T-cell (primary cell): ENCODE measurements around the gene LYRM4. TPM values are rescaled to one million over a fixed set of nuclear protein-coding genes. Genes with fewer than 3 reads are reported as not detected.
A peak's percentile ranks its signal among the peaks of the same experiment; 100 is the strongest.

Experiments used
- ATAC-seq, 4 experiments: fragments of 200-7000 bp in 3 of 4; fragments of 150-1000 bp in 1 of 4; cut with Tn5 transposase; replicated peaks in 1 of 4; 1 replicate in 3 of 4; 2 replicates in 1 of 4; pipeline ENCODE4 v1.10.0; 2021; ENCODE audit warnings: moderate library complexity in 3 of 4, mild to moderate bottlenecking in 2 of 4, moderate number of reproducible peaks in 1 of 4
- CTCF ChIA-PET, 2 donors: fragments of 300-600 bp; sonication (Branson Sonifier 250); formaldehyde crosslinking; loops; one replicate each; lab custom pipeline; 2022; ENCODE audit warnings: antibody characterized with exemption in 2 of 2; lab: Charles Lee
- POLR2A ChIA-PET, 2 donors: fragments of 300-600 bp; sonication (Branson Sonifier 250); formaldehyde crosslinking; loops; one replicate each; lab custom pipeline; 2022; ENCODE audit warnings: antibody characterized with exemption in 2 of 2; lab: Charles Lee
- DNase-seq, 35 experiments: peaks; one replicate each; pipeline versions ENCODE4 v3.0.0 to v3.0.0-alpha.2; 2013 to 2023
- H3K27ac ChIP-seq: one replicate; pipeline ENCODE4 v1.5.1; 2013; ENCODE audit warnings: low read length
- H3K27me3 ChIP-seq, 2 experiments: replicated peaks in 1 of 2; 1 replicate in 1 of 2; 2 replicates in 1 of 2; pipeline versions ENCODE4 v1.6.1 to v1.7.0; 2013; ENCODE audit warnings: low read length in 1 of 2, mixed read lengths in 1 of 2; ENCODE audit not compliant: control insufficient read depth in 2 of 2, insufficient read depth in 2 of 2; ENCODE audit errors: extremely low read depth in 1 of 2
- H3K36me3 ChIP-seq, 2 donors: 1 replicate in 1 of 2; 2 replicates in 1 of 2; pipeline versions ENCODE4 v1.6.1 to v1.7.0; 2013; ENCODE audit warnings: low read length in 1 of 2; ENCODE audit not compliant: control insufficient read depth in 2 of 2, insufficient read depth in 1 of 2; ENCODE audit errors: extremely low read depth in 1 of 2
- H3K4me1 ChIP-seq, 2 experiments: 1 replicate in 1 of 2; 2 replicates in 1 of 2; pipeline versions ENCODE4 v1.6.1 to v1.7.0; 2013; ENCODE audit warnings: low read length in 2 of 2, mixed read lengths in 1 of 2; ENCODE audit not compliant: insufficient read depth in 2 of 2, control insufficient read depth in 1 of 2; ENCODE audit errors: extremely low read depth in 1 of 2
- H3K4me3 ChIP-seq, 2 donors: 1 replicate in 1 of 2; 2 replicates in 1 of 2; pipeline versions ENCODE4 v1.5.1 to v1.7.0; 2013; ENCODE audit warnings: mild to moderate bottlenecking in 2 of 2, low read length in 1 of 2, moderate library complexity in 1 of 2; ENCODE audit not compliant: control insufficient read depth in 1 of 2; ENCODE audit errors: extremely low read depth in 1 of 2
- H3K9me3 ChIP-seq: 2 replicates; pipeline ENCODE4 v1.7.0; 2013
- H3K27ac Mint-ChIP-seq, 2 donors: one replicate each; pipeline ENCODE4 v1.8.0; 2020 to 2021; ENCODE audit warnings: mild to moderate bottlenecking in 2 of 2, mixed read lengths in 2 of 2
- H3K27me3 Mint-ChIP-seq, 2 donors: one replicate each; pipeline ENCODE4 v1.8.0; 2021 to 2022; ENCODE audit warnings: mixed read lengths in 2 of 2
- H3K36me3 Mint-ChIP-seq: one replicate; pipeline ENCODE4 v1.8.0; 2021; ENCODE audit warnings: mixed read lengths
- H3K4me1 Mint-ChIP-seq, 3 donors: one replicate each; pipeline ENCODE4 v1.8.0; 2020 to 2022; ENCODE audit warnings: mixed read lengths in 3 of 3, mild to moderate bottlenecking in 1 of 3
- H3K4me3 Mint-ChIP-seq, 3 donors: one replicate each; pipeline ENCODE4 v1.8.0; 2020 to 2022; ENCODE audit warnings: mild to moderate bottlenecking in 3 of 3, mixed read lengths in 3 of 3, moderate library complexity in 3 of 3
- H3K9me3 Mint-ChIP-seq, 3 donors: one replicate each; pipeline ENCODE4 v1.8.0; 2020 to 2022; ENCODE audit warnings: mixed read lengths in 3 of 3
- WGBS: methylation state at CpG from one replicate; pipeline ENCODE4 v1.1.5; 2013; ENCODE audit warnings: missing lambda C conversion rate; ENCODE audit not compliant: insufficient coverage; 5-methylcytosine and 5-hydroxymethylcytosine counted together
- total RNA-seq, 35 experiments: library from RNA in 6 of 35; stranded (reverse) in 6 of 35; fragments of 120-200 nt in 1 of 35; gene quantifications; one replicate each; pipeline versions ENCODE4 v1.2.1 to v1.2.4 and lab custom pipeline; 2013 to 2026

Gene LYRM4
- total RNA-seq, 5 donors from 2014 or later (not counting 1 experiment from before 2014, with no cell fraction given): 17.7 to 25.6 (median 20.4) TPM

DNA sequence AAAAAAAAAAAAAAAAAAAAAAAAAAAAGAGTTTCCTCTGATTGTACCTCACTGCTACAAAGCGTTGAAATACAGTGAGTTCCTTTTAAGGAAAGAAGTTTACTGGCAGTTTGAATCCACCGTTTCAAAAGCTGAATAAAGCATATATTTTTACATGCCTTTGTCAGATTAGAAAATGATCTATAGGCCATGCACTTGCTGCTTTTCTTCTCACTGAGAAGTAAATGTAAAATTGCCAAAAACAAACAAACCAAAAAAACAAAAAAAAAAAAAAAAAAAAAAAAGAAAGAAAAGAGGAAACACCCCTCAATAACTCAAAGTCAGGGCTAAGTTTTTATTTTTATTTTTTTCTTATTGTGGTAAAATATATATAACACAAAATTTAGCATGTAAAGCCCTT lies 81.9 kb downstream of the LYRM4 start:
- peak overlapping the region in 1 of 3 donors; percentile 56 for H3K4me3 Mint-ChIP-seq
- no peak for ATAC-seq
- Histone ChIP-seq H3K4me3 (no peak overlapping the region), H3K9me3 (no peaks in the 10 kb centered on the region), H3K36me3 (no peaks in the 10 kb centered on the region), H3K27ac (no peak overlapping the region), H3K4me1 (peaks cover 29 to 48% of the 10 kb centered on the region in 2 experiments), H3K27me3 (no peaks in the 10 kb centered on the region)
- no peaks in the 10 kb centered on the region for H3K9me3 Mint-ChIP-seq
- H3K27ac Mint-ChIP-seq: no peak overlapping the region
- no peaks in the 10 kb centered on the region for H3K27me3 Mint-ChIP-seq
- no CpG with 5 or more reads among the region's 2 CpGs for WGBS
- H3K4me1 Mint-ChIP-seq: peaks cover 51 to 72% (median 56%) of the 10 kb centered on the region in 3 donors
- POLR2A ChIA-PET: interaction anchor here in 1 of 2 donors (0.7 kb wide), 1 partner anchor 13 kb away, joined by 6 read pairs; no protein-coding TSS in a partner anchor
- CTCF ChIA-PET: interaction anchor here (0.6 to 0.8 kb wide), 2 partner anchors 97 to 1334 kb away, joined by 3 read pairs; no protein-coding TSS in a partner anchor
- peaks cover 3% of the 10 kb centered on the region for H3K36me3 Mint-ChIP-seq
- peak in 1 of 35 experiments; percentile 25 for DNase-seq

DNA sequence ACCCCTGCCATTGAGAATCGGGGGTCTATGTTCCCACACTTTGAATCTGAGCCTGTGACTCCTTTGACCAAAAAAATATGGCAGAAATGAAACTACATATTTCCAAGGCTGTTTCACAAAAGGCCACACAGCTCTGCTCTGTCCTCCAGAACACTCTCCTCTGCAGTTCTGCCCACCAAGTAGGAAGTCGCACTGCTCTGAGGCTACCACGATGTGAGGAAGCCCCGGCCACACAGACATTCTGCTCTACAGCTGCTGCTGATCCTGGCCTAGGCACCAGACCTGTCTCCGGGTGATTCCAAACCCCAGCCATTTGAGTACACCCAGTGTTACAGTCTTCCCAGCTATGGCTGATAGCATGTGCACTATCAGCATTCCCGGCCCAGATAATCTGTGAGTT lies 85.1 kb downstream of the LYRM4 start:
- Mint-ChIP-seq H3K4me1 (peaks cover 59 to 79% (median 62%) of the 10 kb centered on the region in 3 donors), H3K4me3 (peak overlapping the region in 2 of 3 donors; percentile 40 to 82), H3K27me3 (no peaks in the 10 kb centered on the region), H3K9me3 (no peaks in the 10 kb centered on the region), H3K27ac (peak overlapping the region; percentile 85 to 90), H3K36me3 (no peaks in the 10 kb centered on the region)
- H3K27me3 ChIP-seq: no peaks in the 10 kb centered on the region
- no peak overlapping the region for H3K4me3 ChIP-seq
- POLR2A ChIA-PET: no interaction called here
- ATAC-seq: no peak
- H3K27ac ChIP-seq: peak overlapping the region; percentile 82
- peak in 7 of 35 experiments; percentile 4 to 36 (median 14) for DNase-seq
- peaks cover 32 to 59% of the 10 kb centered on the region in 2 experiments for H3K4me1 ChIP-seq
- H3K36me3 ChIP-seq: no peaks in the 10 kb centered on the region
- no peaks in the 10 kb centered on the region for H3K9me3 ChIP-seq
- CTCF ChIA-PET: no interaction called here
- WGBS: 53% methylated on average over 5 of the region's 6 CpGs

DNA sequence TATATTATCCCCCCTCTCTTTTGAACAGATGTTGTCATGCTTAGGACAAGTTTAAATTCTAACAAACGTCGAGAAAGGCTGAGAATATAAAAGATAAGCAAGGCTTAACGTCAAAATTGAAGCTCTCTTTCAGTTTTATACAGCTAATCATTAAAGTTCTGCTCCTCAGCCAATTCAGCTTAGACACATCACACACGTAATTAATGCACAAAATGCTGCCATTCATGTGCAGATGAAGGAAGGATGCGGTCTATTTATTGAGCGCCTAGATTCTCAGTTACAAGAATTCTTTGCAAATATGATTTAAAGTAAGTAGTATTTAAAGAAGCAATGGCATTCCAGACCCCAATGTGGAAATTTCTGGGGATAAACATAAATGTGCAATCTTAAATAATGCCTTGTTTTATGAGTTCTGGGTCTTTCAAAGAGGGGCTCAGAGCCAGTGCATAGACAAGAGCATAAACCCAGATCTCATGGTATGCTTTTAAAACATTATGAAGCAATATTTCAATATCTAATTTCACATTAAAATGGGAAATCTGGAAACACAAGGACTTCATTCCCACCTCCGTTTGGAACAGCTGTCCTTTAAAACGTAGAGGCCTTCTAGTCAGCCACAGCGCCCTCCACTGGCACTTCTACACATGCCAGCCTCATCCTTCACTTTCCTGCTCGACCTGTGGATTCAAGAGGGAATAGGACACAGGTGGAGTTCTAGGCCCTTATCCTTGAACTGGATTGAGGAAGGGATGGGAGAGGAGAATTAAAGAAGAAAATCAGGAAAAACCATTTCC lies 85.8 kb downstream of the LYRM4 start:
- Mint-ChIP-seq H3K9me3 (no peaks in the 10 kb centered on the region), H3K27ac (peak overlapping the region; percentile 85 to 90), H3K36me3 (no peaks in the 10 kb centered on the region), H3K27me3 (no peaks in the 10 kb centered on the region), H3K4me1 (peaks cover 59 to 72% (median 59%) of the 10 kb centered on the region in 3 donors), H3K4me3 (peak overlapping the region; percentile 66 to 82 (median 69))
- DNase-seq: peak in 1 of 35 experiments; percentile 50
- WGBS: no CpG with 5 or more reads among the region's 10 CpGs
- no peaks in the 10 kb centered on the region for H3K36me3 ChIP-seq
- POLR2A ChIA-PET: interaction anchor here in 1 of 2 donors (1.0 kb wide), 1 partner anchor 31 kb away, joined by 3 read pairs; no protein-coding TSS in a partner anchor
- H3K27me3 ChIP-seq: no peaks in the 10 kb centered on the region
- H3K27ac ChIP-seq: peak overlapping the region; percentile 82
- H3K9me3 ChIP-seq: no peaks in the 10 kb centered on the region
- peaks cover 32 to 59% of the 10 kb centered on the region in 2 experiments for H3K4me1 ChIP-seq
- CTCF ChIA-PET: interaction anchor here (0.8 to 1.9 kb wide), 6 partner anchors 9 to 1156 kb away, joined by 3 to 11 read pairs (median 4); partner anchors contain the start of gene RPP40 (in 1 of the 2)
- peak; percentile 34 to 62 (median 46) for ATAC-seq
- peak overlapping the region; percentile 2 to 19 for H3K4me3 ChIP-seq

DNA sequence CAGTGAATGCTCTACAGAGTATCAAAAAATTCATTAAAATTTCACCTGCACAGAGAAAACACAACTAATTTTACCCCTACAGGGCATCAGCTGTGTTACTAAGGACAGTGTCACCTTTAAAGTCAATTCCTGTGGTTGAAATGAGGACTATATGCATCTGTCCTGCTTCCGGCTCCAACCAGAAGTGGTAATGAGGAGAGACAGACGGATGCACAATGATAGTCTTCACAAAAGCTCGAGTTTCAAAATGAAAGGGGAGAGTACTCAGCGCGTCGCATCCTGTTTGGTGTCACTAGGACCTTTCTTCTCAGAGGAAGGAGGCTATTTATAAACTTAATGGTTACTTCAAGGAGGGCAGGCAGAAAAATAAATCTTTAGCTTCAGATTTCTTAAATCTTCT lies 86.5 kb downstream of the LYRM4 start:
- WGBS: 0% methylated on average over 4 of the region's 6 CpGs
- POLR2A ChIA-PET: interaction anchor here (0.5 to 1.0 kb wide), 5 partner anchors 9 to 1054 kb away, joined by 3 to 5 read pairs (median 3); no protein-coding TSS in a partner anchor

DNA sequence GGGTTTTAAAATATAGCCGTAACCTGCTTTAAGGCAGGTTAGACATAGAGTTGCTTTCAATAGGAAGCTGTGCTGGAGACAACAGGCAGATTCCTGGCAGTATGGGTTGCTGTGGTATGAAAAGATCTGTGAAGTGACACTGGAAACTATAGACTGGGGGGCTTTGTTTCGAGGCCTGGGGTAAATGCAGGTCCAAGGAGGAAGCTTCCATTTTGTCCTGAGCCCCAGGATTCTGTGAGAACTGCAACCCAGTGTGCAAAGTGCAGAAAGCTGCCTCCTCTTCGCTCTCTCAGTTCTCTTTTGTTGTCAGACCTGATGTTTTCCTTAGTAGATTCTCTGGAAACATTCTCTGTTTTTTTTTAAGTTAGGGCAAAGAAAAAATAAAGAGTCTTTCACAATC lies 86.9 kb downstream of the LYRM4 start:
- Histone ChIP-seq H3K27me3 (no peaks in the 10 kb centered on the region), H3K9me3 (no peaks in the 10 kb centered on the region), H3K36me3 (no peaks in the 10 kb centered on the region), H3K4me3 (peak overlapping the region in 1 of 2 donors; percentile 35), H3K4me1 (peaks cover 32 to 52% of the 10 kb centered on the region in 2 experiments), H3K27ac (peak overlapping the region; percentile 82)
- WGBS: 67% methylated on average over 2 of the region's 3 CpGs
- H3K27ac Mint-ChIP-seq: peak overlapping the region; percentile 85 to 90
- peak in 2 of 35 experiments; percentile 10 to 14 for DNase-seq
- CTCF ChIA-PET: interaction anchor here (0.7 to 1.9 kb wide), 7 partner anchors 10 to 1155 kb away, joined by 3 to 11 read pairs (median 3); partner anchors contain the start of gene RPP40 (in 1 of the 2)
- no peaks in the 10 kb centered on the region for H3K36me3 Mint-ChIP-seq
- POLR2A ChIA-PET: interaction anchor here (0.5 to 0.6 kb wide), 4 partner anchors 9 to 1053 kb away, joined by 3 to 5 read pairs (median 4); no protein-coding TSS in a partner anchor
- no peaks in the 10 kb centered on the region for H3K27me3 Mint-ChIP-seq
- H3K9me3 Mint-ChIP-seq: no peaks in the 10 kb centered on the region
- H3K4me1 Mint-ChIP-seq: peaks cover 51 to 61% (median 52%) of the 10 kb centered on the region in 3 donors
- peak in 1 of 4 experiments; percentile 6 for ATAC-seq
- peak overlapping the region; percentile 66 to 82 (median 69) for H3K4me3 Mint-ChIP-seq

More for the DNA sequence above, 86.5 kb downstream of the LYRM4 start:
- Mint-ChIP-seq H3K4me3 (peak overlapping the region; percentile 66 to 82 (median 69)), H3K27me3 (no peaks in the 10 kb centered on the region), H3K4me1 (peaks cover 53 to 65% (median 54%) of the 10 kb centered on the region in 3 donors), H3K9me3 (no peaks in the 10 kb centered on the region), H3K27ac (peak overlapping the region; percentile 85 to 90), H3K36me3 (no peaks in the 10 kb centered on the region)
- peak; percentile 14 to 77 (median 49) for DNase-seq
- Histone ChIP-seq H3K4me3 (peak overlapping the region; percentile 2 to 19), H3K27me3 (no peaks in the 10 kb centered on the region), H3K27ac (peak overlapping the region; percentile 82), H3K36me3 (no peaks in the 10 kb centered on the region), H3K4me1 (peaks cover 32 to 54% of the 10 kb centered on the region in 2 experiments), H3K9me3 (no peaks in the 10 kb centered on the region)
- peak; percentile 89 to 97 (median 94) for ATAC-seq
- CTCF ChIA-PET: interaction anchor here (0.7 to 1.9 kb wide), 8 partner anchors 9 to 1156 kb away, joined by 3 to 11 read pairs (median 3); partner anchors contain the start of gene RPP40 (in 1 of the 2)
